Hematopoietic multipotent progenitor cell treated with erythropoietin and hydrocortisone succinate and interleukin-3 and kit ligand, for 8 days (in vitro differentiated cells): ENCODE results near the gene TBC1D16.
A peak's percentile ranks its signal among the peaks of the same experiment; 100 is the strongest.
"Not testable (repeated sequence)": the region's sequence is repeated elsewhere in the genome, so short reads cannot be mapped to it uniquely, and the experiment has no call there.

ENCODE experiments used
- DNase-seq: peaks from one replicate; pipeline ENCODE4 v3.0.0-alpha.2; 2015

The TBC1D16 gene

DNA sequence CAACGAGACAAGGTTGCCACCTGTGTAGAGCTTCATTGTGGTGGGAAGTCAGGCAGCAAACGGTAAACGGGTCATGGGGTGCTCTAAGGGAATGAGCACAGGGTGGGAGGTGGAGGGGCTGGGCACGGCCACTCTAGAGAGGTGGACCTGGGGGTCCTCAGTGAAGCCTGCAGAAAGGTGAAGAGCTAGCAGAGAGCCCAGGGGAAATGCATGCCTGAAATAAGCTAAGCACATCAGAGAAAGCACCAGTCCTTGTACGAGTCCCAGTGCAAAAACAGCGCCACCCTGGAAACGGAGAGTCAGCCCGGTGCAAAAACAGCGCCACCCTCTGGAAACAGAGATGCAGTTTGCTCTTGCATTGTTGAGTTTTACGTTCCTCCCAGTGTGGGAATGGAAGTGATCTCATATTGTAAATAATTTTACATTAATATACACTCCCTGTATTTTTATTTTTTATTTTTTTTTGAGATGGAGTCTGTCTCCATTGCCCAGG lies 65.0 kb downstream of the TBC1D16 start:
- peak; percentile 88 for DNase-seq

GRCh38 chr17:79969906-79970305 lies 65.8 kb downstream of the TBC1D16 start:
- no peak for DNase-seq

- DNase-seq, result no peak
Observed at GRCh38 chr17:79968116-79968515, 67.6 kb downstream of the TBC1D16 start.

- peak; percentile 30 for DNase-seq
Observed at GRCh38 chr17:79966681-79967080, 69.0 kb downstream of the TBC1D16 start.

DNA sequence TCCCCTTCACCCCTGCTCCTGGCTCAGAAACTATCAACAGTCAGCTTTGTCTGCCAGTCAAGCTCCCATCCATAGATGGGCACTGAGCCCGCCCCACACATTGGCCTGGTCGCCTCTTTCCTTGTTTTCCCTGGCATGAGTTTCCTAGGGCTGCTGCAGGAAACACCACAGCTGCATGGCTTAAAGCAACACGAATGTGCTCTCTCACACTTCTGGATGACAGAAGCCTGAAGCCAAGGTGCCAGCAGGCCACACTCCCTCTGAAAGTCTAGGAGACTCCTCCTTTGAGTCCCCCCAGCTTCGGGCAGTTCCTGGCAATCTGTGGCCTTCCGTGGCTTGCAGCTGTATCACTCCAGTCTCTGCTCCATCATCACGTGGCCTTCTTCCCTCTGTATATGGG lies 69.9 kb downstream of the TBC1D16 start:
- DNase-seq, result no peak

GRCh38 chr17:79962467-79962866 lies 73.2 kb downstream of the TBC1D16 start:
- not testable (repeated sequence) for DNase-seq

DNA sequence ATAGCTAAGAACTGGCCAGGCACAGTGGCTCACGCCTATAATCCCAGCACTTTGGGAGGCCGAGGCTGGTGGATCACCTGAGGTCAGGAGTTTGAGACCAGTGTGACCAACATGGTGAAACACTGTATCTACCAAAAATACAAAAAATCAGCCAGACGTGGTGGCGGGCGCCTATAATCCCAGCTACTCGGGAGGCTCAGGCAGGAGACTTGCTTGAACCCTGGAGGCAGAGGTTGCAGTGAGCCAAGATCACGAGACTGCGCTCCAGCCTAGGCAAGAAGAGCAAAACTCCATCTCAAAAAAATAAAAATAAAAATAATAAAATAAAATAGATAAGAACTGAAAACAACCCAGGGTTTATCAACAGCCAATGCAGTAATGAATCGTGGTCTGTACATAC lies 74.1 kb downstream of the TBC1D16 start:
- DNase-seq, result not testable (repeated sequence)

DNA sequence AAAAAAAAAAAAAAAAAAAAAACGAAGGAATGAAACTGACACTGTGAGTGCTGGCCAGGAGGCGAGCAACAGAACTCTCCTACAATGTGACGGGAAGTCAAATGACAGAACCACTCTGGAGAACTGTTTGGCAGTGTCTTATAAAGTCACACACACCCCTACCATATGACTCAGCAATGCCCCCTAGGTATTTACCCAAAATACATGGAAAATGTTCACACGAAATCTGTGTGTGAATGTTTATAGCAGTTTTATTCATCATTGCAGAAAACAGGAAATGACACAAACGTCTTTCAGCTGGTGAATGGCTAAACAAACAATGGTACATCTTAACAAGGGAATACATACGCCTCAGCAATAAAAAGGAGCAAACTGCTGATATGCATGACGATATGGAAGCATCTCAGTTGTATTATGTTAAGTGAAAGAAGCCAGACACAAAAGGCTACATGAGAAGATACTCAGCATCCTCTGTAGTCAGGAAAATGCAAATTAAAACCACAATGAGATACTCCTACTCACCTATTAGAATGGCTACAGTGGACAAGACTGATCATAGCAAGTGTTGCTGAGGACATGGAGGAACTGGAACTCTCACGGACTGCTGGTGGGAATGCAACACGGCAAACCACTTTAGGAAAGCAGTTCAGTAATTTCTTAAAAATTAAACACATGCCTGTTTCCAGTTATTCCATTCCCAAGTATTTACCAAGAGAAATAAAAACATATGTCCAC lies 74.7 kb downstream of the TBC1D16 start:
- no peak for DNase-seq

DNA sequence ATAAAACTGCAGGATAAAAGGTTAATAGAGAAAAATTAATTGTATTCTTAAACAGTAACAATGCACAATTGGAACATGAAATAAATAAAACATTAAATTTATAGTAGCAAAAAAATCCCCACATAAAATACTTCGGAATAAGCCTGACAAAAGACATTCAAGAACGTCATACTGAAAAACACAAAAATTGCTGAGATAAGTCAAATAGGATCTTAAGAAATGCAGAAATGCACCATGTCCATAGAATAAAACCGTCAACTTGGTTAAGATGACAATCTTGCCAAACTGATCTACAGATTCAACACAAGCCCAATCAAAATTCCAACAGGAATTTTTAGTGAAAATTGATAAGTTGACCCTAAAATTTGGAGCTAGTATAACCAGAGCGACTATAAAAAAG lies 76.6 kb downstream of the TBC1D16 start:
- no peak for DNase-seq

GRCh38 chr17:79956853-79957252 lies 78.8 kb downstream of the TBC1D16 start:
- DNase-seq, result peak; percentile 61

GRCh38 chr17:79956441-79956735 lies 79.3 kb downstream of the TBC1D16 start:
- DNase-seq, result not testable (repeated sequence)

DNA sequence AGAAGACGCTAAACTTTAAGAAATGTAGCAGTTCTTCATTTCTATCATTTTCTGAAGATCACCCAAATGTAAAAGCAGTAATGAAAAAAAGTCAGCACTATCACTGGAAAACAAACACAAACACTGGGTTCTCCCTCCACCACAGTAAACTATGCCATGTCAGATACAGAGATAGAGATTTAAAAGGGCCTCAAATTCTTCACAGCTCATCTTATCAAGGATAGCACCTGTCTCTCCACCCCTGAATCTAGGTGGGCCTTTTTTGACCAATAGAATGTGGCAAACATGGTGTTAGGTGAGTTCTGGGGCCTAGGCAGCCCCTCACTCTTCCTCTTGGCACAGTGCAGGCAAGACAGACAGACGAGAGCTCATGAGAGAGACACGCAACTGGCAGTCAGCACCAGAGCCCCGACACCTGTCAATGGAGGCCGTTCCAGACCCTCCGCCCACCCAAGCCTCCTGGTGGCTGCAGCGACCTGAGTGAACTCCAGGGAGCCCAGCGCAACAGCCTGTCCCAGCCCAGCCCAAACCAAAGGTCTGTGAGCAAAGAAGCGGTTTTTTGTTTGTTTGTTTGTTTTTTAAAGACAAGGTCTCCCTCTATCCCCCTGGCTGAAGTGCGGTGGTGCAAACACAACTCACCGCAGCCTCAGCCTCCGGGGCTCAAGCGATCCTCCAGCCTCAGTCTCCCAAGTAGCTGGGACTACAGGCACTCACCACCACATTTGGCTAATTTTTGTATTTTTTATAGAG lies 79.8 kb downstream of the TBC1D16 start:
- peak; percentile 82 for DNase-seq

DNA sequence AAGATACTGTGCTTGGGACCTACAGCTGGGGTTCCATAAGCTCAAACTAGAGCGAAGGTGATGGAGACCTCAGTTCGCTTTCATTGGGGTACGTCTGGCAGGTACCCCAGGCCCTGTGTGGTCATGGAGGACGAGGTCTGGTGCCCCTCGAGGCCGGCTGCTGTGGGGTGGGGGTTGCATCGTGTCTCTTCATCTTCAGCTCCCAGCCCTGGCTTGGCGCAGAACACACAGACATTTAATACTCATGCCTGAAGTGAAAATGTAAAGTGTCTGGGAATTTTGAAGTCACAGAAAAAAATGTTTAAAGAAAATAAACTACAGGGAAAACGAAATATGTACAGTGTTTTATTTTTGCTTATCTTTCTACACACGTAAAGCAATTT lies 80.5 kb downstream of the TBC1D16 start:
- no peak for DNase-seq

DNA sequence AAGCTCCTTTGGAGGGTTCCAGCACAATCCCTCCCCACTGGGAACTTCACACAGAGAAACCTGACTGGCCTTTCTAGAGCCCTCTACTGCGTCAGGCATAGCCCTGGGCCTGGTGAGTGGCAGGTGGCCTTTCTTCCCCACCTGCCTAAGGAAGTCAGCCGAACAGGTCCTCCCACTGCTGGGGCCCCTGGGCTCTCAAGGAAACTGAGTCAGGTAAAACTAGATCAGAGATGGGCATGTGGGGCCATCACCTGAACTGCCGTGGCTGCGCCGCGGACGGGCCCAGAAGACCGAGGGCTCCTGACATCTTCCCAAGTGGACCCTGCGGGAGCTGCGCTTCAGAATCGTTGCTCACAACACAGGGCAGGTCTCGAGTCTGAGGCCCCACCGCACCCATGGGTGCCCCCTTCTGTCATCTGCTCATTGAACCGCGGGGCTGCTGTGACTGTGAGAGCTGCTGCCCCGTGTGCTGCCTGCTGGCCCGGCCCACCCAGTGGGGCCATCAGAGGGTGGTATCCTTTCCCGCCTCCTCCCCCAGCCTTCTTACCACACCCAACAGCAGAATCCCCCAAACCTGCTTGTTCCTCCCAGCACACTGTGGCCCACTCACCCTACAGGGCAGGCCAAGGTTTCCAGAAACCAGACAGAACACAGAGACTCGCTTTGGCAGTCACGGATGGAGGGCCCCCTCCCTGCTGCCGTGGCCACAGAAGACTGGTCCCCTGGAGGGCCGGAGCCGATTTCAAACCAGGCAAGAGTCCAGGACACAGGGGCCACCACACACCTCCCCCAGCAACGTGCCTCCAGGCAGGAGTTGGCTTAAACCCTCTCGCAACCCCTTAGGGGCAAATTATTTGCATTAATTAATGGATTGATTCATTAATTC lies 81.1 kb downstream of the TBC1D16 start:
- no peak for DNase-seq

DNA sequence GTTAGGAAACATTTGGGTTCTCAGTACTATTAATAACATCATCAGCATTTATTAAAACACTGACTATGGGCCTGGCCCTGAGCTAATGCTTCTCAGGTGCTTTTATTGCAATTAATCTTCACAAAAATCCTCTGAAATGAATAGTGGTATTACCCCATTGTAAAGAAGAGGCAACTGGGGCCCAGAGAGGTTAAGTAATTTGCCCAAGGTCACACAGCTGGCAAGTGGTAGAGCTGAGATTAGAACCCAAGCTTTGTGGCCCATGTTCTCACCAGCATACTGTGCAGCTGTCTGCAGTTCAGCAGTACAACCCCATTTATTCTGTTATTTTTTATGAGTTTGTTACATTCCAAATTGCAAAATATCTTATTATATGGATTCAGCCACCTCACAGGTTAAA lies 82.3 kb downstream of the TBC1D16 start:
- no peak for DNase-seq

DNA sequence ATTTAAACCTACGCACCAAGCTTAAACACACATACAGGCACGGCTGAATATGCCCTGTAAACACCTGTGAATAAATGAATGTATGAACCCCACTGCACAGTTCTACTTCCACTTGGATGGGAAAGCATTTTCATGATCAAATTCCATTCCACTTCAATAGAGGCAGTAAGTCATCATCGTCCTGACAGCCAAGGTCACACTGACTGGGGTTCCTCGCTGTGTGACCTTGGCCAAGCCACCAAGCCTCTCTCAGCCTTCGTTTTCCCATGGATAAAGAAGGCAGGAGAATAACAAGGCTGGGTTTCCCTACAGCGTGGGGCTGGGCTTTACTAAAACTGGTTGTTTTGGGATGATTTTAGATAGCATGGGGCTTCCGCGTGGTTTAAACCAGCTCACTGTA lies 82.8 kb downstream of the TBC1D16 start:
- no peak for DNase-seq

- no peak for DNase-seq
Observed at GRCh38 chr17:79952265-79952877, 83.3 kb downstream of the TBC1D16 start.

- no peak for DNase-seq
Observed at GRCh38 chr17:79951361-79952264, 84.1 kb downstream of the TBC1D16 start.

DNA sequence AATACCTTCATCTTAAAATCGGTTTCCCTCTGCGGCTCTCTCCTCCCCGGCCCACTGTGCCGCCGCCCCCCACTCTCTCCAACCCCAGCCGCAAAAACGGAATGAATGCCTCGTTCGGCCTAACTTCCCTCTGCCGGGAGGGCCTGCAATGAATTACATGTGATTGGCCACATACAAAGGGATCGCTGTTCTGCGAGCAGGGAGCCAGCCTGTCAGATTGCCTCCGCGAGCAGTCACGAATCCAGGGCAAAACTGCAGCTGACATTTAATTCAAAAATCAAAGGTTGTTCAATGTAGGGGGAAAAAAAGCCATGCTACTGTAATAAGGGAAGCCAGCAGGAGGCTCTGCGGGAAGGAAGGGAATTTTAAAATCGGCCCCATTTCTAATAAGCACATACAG lies 84.9 kb downstream of the TBC1D16 start:
- no peak for DNase-seq

GRCh38 chr17:79950306-79950705 lies 85.4 kb downstream of the TBC1D16 start:
- DNase-seq, result no peak

GRCh38 chr17:79949656-79950209 lies 85.9 kb downstream of the TBC1D16 start:
- no peak for DNase-seq
